TTC549 (cell line): Measurements from ENCODE around the gene OR56A1.
"Not testable (repeated sequence)": the region's sequence is repeated elsewhere in the genome, so short reads cannot be mapped to it uniquely, and the experiment has no call there.

ENCODE experiments used
- FAIRE-seq: peaks from 2 replicates; lab custom pipeline; 2012; peaks lifted over from hg19 to GRCh38; lab: Jason Lieb, UNC

OR56A1 gene

GRCh38 chr11:6030708-6031405, at the start of gene OR56A1:
OR56A1 (minus strand) TSS chr11:6030758; CDS start chr11:6027692, 3,066 bp downstream.
- no peak for FAIRE-seq

GRCh38 chr11:6079463-6079862, 48.9 kb upstream of the OR56A1 start:
- FAIRE-seq: no peak

- FAIRE-seq: no peak
These were observed 47.2 kb upstream of the OR56A1 start for GRCh38 chr11:6077723-6078122.

- not testable (repeated sequence) for FAIRE-seq
These were observed 45.9 kb upstream of the OR56A1 start for GRCh38 chr11:6076443-6076842.

GRCh38 chr11:6067502-6067901, 36.9 kb upstream of the OR56A1 start:
- no peak for FAIRE-seq

- FAIRE-seq: no peak
These were observed 32.3 kb upstream of the OR56A1 start for GRCh38 chr11:6062691-6063358.

GRCh38 chr11:6061475-6061874, 30.9 kb upstream of the OR56A1 start:
- no peak for FAIRE-seq

GRCh38 chr11:6057452-6057851, 26.9 kb upstream of the OR56A1 start:
- FAIRE-seq: no peak

- FAIRE-seq: no peak
These were observed 25.0 kb upstream of the OR56A1 start for GRCh38 chr11:6055569-6055968.

- FAIRE-seq: no peak
These were observed 21.8 kb upstream of the OR56A1 start for GRCh38 chr11:6052374-6052773.

- FAIRE-seq: no peak
These were observed 10.3 kb upstream of the OR56A1 start for GRCh38 chr11:6040874-6041273.

GRCh38 chr11:6027501-6027900, 3.1 kb downstream of the OR56A1 start:
- FAIRE-seq: no peak

- FAIRE-seq: no peak
These were observed 5.5 kb downstream of the OR56A1 start for GRCh38 chr11:6025056-6025455.

- no peak for FAIRE-seq
These were observed 7.6 kb downstream of the OR56A1 start for GRCh38 chr11:6022956-6023355.

GRCh38 chr11:6013042-6013441, 17.5 kb downstream of the OR56A1 start:
- FAIRE-seq: no peak

GRCh38 chr11:6012035-6012668, 18.4 kb downstream of the OR56A1 start:
- no peak for FAIRE-seq

- FAIRE-seq: no peak
These were observed 23.7 kb downstream of the OR56A1 start, which contains the start of gene OR56A4 for GRCh38 chr11:6006846-6007245. OR56A4 (minus strand) TSS chr11:6006946; CDS start chr11:6002992, 3,954 bp downstream.

GRCh38 chr11:6006395-6006794, 24.2 kb downstream of the OR56A1 start:
- no peak for FAIRE-seq

GRCh38 chr11:6002202-6002699, 28.3 kb downstream of the OR56A1 start:
- no peak for FAIRE-seq

GRCh38 chr11:5994791-5995190, 35.8 kb downstream of the OR56A1 start:
- FAIRE-seq: no peak

- no peak for FAIRE-seq
These were observed 37.8 kb downstream of the OR56A1 start for GRCh38 chr11:5992604-5993251.

GRCh38 chr11:5992150-5992549, 38.4 kb downstream of the OR56A1 start:
- FAIRE-seq: no peak

GRCh38 chr11:5989203-5989602, 41.4 kb downstream of the OR56A1 start:
- no peak for FAIRE-seq
